NCI-H524 treated with DMSO at 0.1 percent for 48 hours (cell line): ENCODE measurements around the gene SNRPD2.

Experiments used
- DNase-seq: peaks from one replicate; lab custom pipeline; 2025; lab: John Stamatoyannopoulos, UW

The SNRPD2 gene

DNA sequence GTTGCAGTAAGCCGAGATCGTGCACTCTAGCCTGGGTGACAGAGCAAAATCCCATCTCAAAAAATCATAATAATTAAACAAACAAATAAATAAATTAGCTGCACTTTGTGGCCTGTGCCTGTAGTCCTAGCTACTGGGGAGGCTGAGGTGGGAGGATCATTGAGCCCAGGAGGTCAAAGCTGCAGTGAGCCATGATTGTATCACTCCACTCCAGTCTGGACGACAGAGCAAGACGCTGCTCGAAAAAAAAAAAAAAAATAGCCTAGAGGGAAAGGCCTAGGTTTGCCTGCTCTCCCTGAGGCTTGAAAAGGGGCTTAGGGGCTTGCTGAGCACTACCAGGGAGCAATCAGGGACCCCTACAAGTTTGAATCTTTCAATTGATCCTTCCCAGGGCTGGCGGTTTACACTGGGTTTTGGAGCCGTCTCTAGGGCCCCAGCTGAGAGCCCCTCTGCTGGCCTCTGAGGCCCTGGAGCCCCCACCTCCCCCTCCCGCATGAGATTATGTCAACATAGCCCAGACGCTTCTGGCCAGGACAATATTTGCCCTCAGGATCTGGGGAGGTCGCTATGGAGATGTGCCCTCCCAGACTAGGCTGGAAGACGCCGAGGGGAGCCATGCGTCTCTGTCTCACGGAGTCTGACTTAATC, 34.1 kb downstream of the SNRPD2 start:
- DNase-seq = no peak

- no peak for DNase-seq
These were observed 36.7 kb downstream of the SNRPD2 start for GRCh38 chr19:45655073-45655472.

DNA sequence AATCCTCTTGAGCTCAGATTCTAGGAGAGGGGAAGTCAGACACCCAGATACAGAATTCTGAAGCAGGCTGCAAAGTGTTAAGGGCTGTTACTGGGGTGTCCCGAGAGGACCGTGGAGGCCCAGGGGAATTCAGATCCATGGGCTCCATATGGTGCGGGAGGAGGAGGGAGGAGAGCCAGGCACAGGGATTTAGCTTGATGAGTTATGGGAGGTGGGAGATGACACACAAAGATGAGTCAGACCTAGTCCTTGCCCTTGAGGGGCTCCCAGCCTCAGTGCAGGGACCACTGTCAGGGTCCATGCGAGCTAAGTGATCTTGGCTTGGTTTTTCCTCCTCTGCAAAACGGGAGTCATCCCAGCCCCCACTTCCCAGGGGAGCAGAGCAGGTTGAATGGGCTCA, 38.1 kb downstream of the SNRPD2 start:
- peak; percentile 84 for DNase-seq

DNA sequence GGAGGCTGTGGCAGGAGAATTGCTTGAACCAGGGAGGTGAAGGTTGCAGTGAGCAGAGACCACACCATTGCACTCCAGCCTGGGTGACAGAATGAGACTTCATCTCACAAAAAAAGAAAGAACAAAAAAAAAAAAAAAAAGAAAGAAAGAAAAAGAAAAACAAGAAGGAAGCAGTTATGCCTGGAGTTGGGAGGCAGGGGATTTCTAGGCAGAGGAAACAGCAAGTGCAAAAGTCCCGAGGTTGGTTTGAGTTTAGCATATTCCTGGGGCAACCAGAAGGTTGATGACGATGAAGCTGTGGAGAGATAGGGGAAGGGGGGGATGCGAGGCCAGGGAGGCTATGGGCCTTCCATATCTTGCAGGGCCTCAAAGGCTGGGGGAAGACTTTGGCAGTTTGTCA, 41.0 kb downstream of the SNRPD2 start:
- DNase-seq = no peak

GRCh38 chr19:45646345-45646698, 45.4 kb downstream of the SNRPD2 start:
- DNase-seq = no peak

DNA sequence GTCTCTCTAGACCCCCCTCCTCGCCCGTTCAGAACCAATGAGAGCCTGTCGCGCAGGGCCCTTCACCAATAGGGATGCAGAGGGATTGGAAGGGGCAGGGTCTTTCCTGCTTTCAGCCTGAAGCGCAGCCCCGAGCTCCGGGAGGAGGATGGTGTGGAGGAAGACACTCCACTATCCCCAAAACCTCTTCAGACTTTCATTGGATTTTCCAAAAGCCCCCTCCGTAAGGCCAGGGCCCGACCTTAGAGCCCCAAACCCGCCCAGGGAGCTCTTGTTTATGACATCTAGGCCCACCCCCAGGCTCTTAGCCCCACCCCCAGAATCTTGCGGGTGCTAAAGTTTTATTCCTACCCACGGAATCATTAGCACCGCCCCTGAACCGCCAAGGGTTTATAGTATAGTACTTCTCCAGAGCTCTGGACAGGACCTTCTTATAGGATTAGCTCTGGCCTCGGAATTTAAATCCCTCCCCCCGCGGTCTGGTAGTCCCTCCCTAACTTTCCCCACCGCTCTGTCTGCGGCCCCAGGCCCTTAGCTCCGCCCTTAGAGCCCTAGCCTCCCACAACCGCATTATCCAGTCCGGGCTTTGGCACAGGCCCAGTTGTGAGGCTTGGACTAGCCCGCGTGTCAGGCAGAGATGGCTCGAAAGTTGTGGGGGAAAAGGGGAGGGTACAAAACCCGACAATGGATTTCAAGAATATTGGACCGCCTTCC, 46.0 kb downstream of the SNRPD2 start:
- DNase-seq = peak; percentile 78

DNA sequence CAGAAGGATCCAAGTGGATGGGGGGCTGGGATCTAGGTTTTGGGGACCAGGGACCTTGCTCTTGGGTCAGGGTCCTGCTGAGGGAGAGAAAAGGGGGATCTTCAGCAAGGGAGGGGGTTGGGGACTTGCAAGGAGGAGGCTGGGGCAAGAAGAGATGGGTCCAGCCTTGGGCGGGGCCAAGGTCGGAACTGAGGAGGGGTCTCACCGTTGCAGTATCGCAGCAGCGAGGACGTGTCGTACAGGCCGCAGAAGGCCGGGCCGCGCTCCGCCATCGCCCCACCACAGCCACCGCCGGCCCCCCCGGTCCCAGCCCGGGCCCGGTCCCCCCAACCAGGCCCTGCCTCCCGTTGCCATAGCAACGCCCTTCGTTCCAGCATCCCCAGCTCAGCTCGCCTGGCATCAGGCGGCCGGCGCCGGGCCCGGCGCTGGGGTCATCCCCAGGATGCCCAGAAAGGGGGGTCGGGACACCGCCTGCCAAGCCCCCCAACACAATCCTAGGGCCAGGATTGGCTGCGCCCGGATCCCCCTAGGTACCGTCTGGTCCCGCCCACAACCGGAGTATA, 46.6 kb downstream of the SNRPD2 start:
- DNase-seq = no peak

GRCh38 chr19:45643927-45644771, 47.6 kb downstream of the SNRPD2 start:
- no peak for DNase-seq

GRCh38 chr19:45643024-45643926, 48.5 kb downstream of the SNRPD2 start:
- DNase-seq = peak; percentile 65

GRCh38 chr19:45641274-45642105, 50.3 kb downstream of the SNRPD2 start:
- no peak for DNase-seq

GRCh38 chr19:45640849-45641273, 50.9 kb downstream of the SNRPD2 start:
- DNase-seq = no peak

- DNase-seq = no peak
These were observed 52.6 kb downstream of the SNRPD2 start, which contains the start of gene EML2 for GRCh38 chr19:45638930-45639729. TSS of gene EML2 (minus strand) at chr19:45639397. CDS start at chr19:45639376, 21 bp downstream.

- no peak for DNase-seq
These were observed 53.7 kb downstream of the SNRPD2 start for GRCh38 chr19:45637890-45638667.
